Bronchial epithelial cell (primary cell): ENCODE measurements around the gene GOT2. TPM values are rescaled to one million over a fixed set of nuclear protein-coding genes. Genes with fewer than 3 reads are reported as not detected.
A peak's percentile ranks its signal among the peaks of the same experiment; 100 is the strongest.
"Not testable (repeated sequence)": the region's sequence is repeated elsewhere in the genome, so short reads cannot be mapped to it uniquely, and the experiment has no call there.

Experiments
- DNase-seq: peaks from one replicate; pipeline ENCODE4 v3.0.0-alpha.2; 2010; ENCODE audit warnings: low read depth
- FAIRE-seq: peaks from 2 replicates; lab custom pipeline; 2011; peaks lifted over from hg19 to GRCh38; lab: Jason Lieb, UNC
- H3K27me3 ChIP-seq: 2 replicates; pipeline ENCODE4 v1.5.1; 2011; ENCODE audit warnings: low read length; ENCODE audit not compliant: control insufficient read depth, insufficient read depth
- H3K36me3 ChIP-seq: 2 replicates; pipeline ENCODE4 v1.5.1; 2011; ENCODE audit warnings: low read length; ENCODE audit not compliant: control insufficient read depth, insufficient read depth
- H3K4me3 ChIP-seq: 2 replicates; pipeline ENCODE4 v1.5.1; 2011; ENCODE audit warnings: mild to moderate bottlenecking, low read depth, low read length, control low read depth
- CTCF ChIP-seq: IDR thresholded peaks from 2 replicates; pipeline ENCODE4 v1.5.1; 2011; ENCODE audit warnings: mild to moderate bottlenecking, moderate library complexity, low read length, control low read depth, inconsistent platforms; ENCODE audit not compliant: insufficient read depth, severe bottlenecking
- total RNA-seq: library from RNA; depleted of rRNA; stranded (reverse); fragments of >200 nt; gene quantifications from 2 replicates; pipeline ENCODE4 v1.2.1, GENCODE V29; 2014

Gene GOT2
- total RNA-seq, 1 donor from 2014 or later: 31.3 TPM

DNA sequence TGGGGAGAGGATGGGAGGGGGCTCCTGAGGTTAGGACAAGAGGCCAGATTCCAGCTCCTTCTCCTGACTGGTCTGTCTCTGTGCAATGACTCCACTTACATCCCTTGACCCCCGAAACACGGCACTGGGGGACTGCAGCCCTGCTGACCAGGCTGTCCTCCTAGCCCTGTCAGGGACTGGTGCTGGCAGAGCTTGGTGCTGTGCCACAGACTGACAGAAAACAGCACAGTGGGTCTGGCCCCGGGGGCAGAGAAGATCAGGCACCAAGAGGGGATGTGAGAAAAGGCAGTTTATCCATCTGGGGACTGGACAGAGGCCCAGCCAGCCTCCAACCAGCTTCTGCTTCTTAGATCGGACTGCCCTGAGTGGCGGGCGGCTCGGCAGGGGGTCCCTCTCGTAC, 68.9 kb downstream of the GOT2 start:
- H3K36me3 ChIP-seq: peaks cover 2% of the 10 kb centered on the region
- no peak overlapping the region for H3K4me3 ChIP-seq
- H3K27me3 ChIP-seq: no peaks in the 10 kb centered on the region
- DNase-seq: no peak
- no peak for FAIRE-seq
- no peak for TF ChIP-seq CTCF

GRCh38 chr16:58661199-58661830, 72.8 kb downstream of the GOT2 start:
- H3K4me3 ChIP-seq: no peak overlapping the region
- TF ChIP-seq CTCF: peak; percentile 67
- H3K27me3 ChIP-seq: no peaks in the 10 kb centered on the region
- no peaks in the 10 kb centered on the region for H3K36me3 ChIP-seq
- FAIRE-seq: no peak
- peak; percentile 84 for DNase-seq

DNA sequence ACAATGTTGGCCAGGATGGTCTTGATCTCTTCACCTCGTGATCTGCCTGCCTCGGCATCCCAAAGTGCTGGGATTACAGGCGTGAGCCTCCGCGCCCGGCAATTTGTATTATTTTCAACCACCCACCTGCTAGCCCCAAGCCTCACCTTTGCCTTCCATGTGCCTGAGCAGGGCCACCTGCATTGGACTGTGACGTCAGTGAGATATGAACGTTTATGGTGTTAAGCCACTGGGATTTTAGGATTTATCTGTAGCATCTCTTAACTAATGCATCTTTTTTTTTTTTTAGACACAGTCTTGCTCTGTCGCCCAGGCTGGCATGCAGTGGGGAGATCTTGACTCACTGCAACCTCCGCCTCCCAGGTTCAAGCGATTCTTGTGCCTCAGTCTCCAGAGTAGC, 74.2 kb downstream of the GOT2 start:
- H3K27me3 ChIP-seq, H3K4me3 ChIP-seq, DNase-seq, H3K36me3 ChIP-seq, FAIRE-seq: not testable (repeated sequence)

DNA sequence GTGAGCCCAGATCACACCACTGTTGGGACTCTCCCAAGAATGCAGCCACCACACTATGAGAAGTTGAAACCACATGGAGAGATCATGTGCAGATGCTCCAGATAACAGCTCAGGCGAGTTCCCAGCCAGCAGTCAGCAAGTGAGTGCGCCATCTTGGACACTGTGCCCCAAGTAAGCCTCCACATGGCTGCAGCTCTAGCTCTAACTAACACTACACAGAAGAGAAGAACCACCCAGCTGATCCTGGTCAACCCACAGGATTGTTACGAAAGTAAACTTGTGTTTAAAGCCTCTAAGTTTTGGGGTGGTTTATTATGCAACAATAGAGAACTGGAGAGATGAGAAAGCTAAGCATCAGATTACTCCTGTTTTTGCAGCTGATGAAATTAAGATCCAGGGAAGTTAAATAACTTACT, 75.3 kb downstream of the GOT2 start:
- DNase-seq (no peak), FAIRE-seq (peak; percentile 62)
- H3K36me3 ChIP-seq: no peaks in the 10 kb centered on the region
- TF ChIP-seq CTCF: no peak
- no peak overlapping the region for H3K4me3 ChIP-seq
- peaks cover 2% of the 10 kb centered on the region for H3K27me3 ChIP-seq

Other genes with a start within 250 kb of the GOT2 start
- 2.6 and 2.8 TPM in 2 replicates for gene NDRG4, start 234.2 kb downstream of the GOT2 start, total RNA-seq
- 18.6 and 23.2 TPM in 2 replicates for gene SETD6, start 218.8 kb downstream of the GOT2 start, total RNA-seq
- 113 and 184 TPM in 2 replicates for gene CNOT1, start 104.5 kb downstream of the GOT2 start, total RNA-seq
- 23.4 and 27.9 TPM in 2 replicates for gene SLC38A7, start 49.5 kb downstream of the GOT2 start, total RNA-seq